NCI-H1694 treated with DMSO at 0.1 percent for 48 hours (cell line): ENCODE results near the gene ZNF860.
"Not testable (repeated sequence)": the region's sequence is repeated elsewhere in the genome, so short reads cannot be mapped to it uniquely, and the experiment has no call there.

Experiments used
- DNase-seq: peaks from one replicate; lab custom pipeline; 2025; lab: John Stamatoyannopoulos, UW

Gene ZNF860

GRCh38 chr3:31960793-31961431, 20.6 kb upstream of the ZNF860 start:
- peak; percentile 11 for DNase-seq

GRCh38 chr3:31962801-31963205, 18.7 kb upstream of the ZNF860 start:
- no peak for DNase-seq

GRCh38 chr3:31966978-31967591, 14.5 kb upstream of the ZNF860 start:
- no peak for DNase-seq

- no peak for DNase-seq
Measured at GRCh38 chr3:31967592-31967991, 14.0 kb upstream of the ZNF860 start.

GRCh38 chr3:31968369-31968926, 13.1 kb upstream of the ZNF860 start:
- DNase-seq: no peak

- no peak for DNase-seq
Measured at GRCh38 chr3:31968927-31969418, 12.6 kb upstream of the ZNF860 start.

- no peak for DNase-seq
Measured at GRCh38 chr3:31971607-31972006, 9.9 kb upstream of the ZNF860 start.

- DNase-seq: no peak
Measured at GRCh38 chr3:31973081-31973480, 8.5 kb upstream of the ZNF860 start.

GRCh38 chr3:31973837-31974236, 7.7 kb upstream of the ZNF860 start:
- no peak for DNase-seq

GRCh38 chr3:31974471-31974870, 7.1 kb upstream of the ZNF860 start:
- DNase-seq: no peak

GRCh38 chr3:31974964-31975363, 6.6 kb upstream of the ZNF860 start:
- DNase-seq: no peak

- DNase-seq: no peak
Measured at GRCh38 chr3:31976302-31976701, 5.2 kb upstream of the ZNF860 start.

- no peak for DNase-seq
Measured at GRCh38 chr3:31977736-31978135, 3.8 kb upstream of the ZNF860 start.

GRCh38 chr3:31978553-31978952, 3.0 kb upstream of the ZNF860 start:
- DNase-seq: no peak

GRCh38 chr3:31979001-31979697, 2.4 kb upstream of the ZNF860 start:
- DNase-seq: no peak

GRCh38 chr3:31980530-31981205, 882 bp upstream of the ZNF860 start:
- no peak for DNase-seq

GRCh38 chr3:31984321-31984720, 2.8 kb downstream of the ZNF860 start:
- DNase-seq: no peak

- DNase-seq: no peak
Measured at GRCh38 chr3:31985831-31986230, 4.3 kb downstream of the ZNF860 start.

GRCh38 chr3:31988271-31988670, 6.7 kb downstream of the ZNF860 start:
- no peak for DNase-seq

GRCh38 chr3:31992995-31993394, 11.4 kb downstream of the ZNF860 start:
- not testable (repeated sequence) for DNase-seq

GRCh38 chr3:31993843-31994242, 12.3 kb downstream of the ZNF860 start:
- no peak for DNase-seq

GRCh38 chr3:31995026-31995425, 13.5 kb downstream of the ZNF860 start:
- DNase-seq: not testable (repeated sequence)
